Measurements from ENCODE around the gene PDIA2.

DNA sequence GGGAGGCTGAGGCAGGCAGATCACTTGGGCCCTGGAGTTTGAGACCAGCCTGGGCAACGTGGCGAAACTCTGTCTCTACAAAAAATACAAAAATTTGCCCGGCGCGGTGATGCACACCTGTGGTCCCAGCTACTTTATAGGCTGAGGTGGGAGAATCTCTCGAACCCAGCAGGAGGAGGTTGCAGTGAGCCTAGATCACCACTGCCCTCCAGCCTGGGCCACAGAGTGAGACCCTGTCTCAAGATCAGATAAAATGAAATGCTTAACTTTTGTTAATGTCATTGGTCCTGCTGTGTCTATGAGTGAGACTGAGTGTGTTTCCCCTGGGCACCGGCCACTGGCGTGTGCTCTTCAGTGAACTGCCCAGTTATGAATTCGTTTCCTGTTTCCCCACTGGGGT, 37.9 kb upstream of the PDIA2 start:
- TF ChIP-seq, protein P1, sequence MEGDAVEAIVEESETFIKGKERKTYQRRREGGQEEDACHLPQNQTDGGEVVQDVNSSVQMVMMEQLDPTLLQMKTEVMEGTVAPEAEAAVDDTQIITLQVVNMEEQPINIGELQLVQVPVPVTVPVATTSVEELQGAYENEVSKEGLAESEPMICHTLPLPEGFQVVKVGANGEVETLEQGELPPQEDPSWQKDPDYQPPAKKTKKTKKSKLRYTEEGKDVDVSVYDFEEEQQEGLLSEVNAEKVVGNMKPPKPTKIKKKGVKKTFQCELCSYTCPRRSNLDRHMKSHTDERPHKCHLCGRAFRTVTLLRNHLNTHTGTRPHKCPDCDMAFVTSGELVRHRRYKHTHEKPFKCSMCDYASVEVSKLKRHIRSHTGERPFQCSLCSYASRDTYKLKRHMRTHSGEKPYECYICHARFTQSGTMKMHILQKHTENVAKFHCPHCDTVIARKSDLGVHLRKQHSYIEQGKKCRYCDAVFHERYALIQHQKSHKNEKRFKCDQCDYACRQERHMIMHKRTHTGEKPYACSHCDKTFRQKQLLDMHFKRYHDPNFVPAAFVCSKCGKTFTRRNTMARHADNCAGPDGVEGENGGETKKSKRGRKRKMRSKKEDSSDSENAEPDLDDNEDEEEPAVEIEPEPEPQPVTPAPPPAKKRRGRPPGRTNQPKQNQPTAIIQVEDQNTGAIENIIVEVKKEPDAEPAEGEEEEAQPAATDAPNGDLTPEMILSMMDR (IDR thresholded peaks at IDR 0.05; ENCODE audit: low read depth, low read length, missing input control), result no peak
- no peak for TF ChIP-seq RAD21 (IDR thresholded peaks at IDR 0.05)
